Measurements from ENCODE around the gene SEPTIN8. TPM values are rescaled to one million over a fixed set of nuclear protein-coding genes. Genes with fewer than 3 reads are reported as not detected.

SEPTIN8 gene
- total RNA-seq, 4 donors from 2014 or later, result 31.9 to 44.9 (median 38.3) TPM

GRCh38 chr5:132714456-132715307 is 62.4 kb downstream of the SEPTIN8 start:
- H3K36me3 ChIP-seq, result peaks cover 0 to 20% (median 0%) of the 10 kb centered on the region in 3 donors
- H3K27me3 ChIP-seq, result no peaks in the 10 kb centered on the region
- intact Hi-C loops (cut with DNase I), result no loop called here
- no peaks in the 10 kb centered on the region for H3K4me1 ChIP-seq
- 64 to 66% methylated on average over 11 of the region's 11 CpGs for WGBS, 2 donors
- no peaks in the 10 kb centered on the region for H3K9me3 ChIP-seq
- no peak for DNase-seq
- no peak overlapping the region for H3K4me3 ChIP-seq
- H3K27ac ChIP-seq, result no peak overlapping the region
- peak in 5 of 6 experiments; percentile 14 to 54 (median 43) for TF ChIP-seq CTCF (IDR thresholded peaks at IDR 0.05)
- no peak for TF ChIP-seq POLR2A (IDR thresholded peaks at IDR 0.05)

GRCh38 chr5:132708645-132709044 is 68.4 kb downstream of the SEPTIN8 start:
- TF ChIP-seq CTCF (IDR thresholded peaks at IDR 0.05) (no peak), POLR2A (IDR thresholded peaks at IDR 0.05) (no peak)
- no peak for DNase-seq
- Histone ChIP-seq H3K27ac (no peak overlapping the region), H3K4me1 (no peaks in the 10 kb centered on the region), H3K9me3 (no peaks in the 10 kb centered on the region), H3K36me3 (peaks cover 0 to 10% (median 0%) of the 10 kb centered on the region in 3 donors), H3K27me3 (no peaks in the 10 kb centered on the region), H3K4me3 (no peak overlapping the region)
- intact Hi-C loops (cut with DNase I), result no loop called here

GRCh38 chr5:132704875-132705274 is 72.2 kb downstream of the SEPTIN8 start:
- 96 to 100% methylated on average over 1 of the region's 1 CpG for WGBS, 2 donors
- H3K9me3 ChIP-seq, result no peaks in the 10 kb centered on the region
- no peaks in the 10 kb centered on the region for H3K4me1 ChIP-seq
- no peak overlapping the region for H3K4me3 ChIP-seq
- TF ChIP-seq CTCF (IDR thresholded peaks at IDR 0.05), result no peak
- no peak for TF ChIP-seq POLR2A (IDR thresholded peaks at IDR 0.05)
- no peaks in the 10 kb centered on the region for H3K27me3 ChIP-seq
- H3K36me3 ChIP-seq, result peaks cover 0 to 35% (median 0%) of the 10 kb centered on the region in 3 donors
- no peak overlapping the region for H3K27ac ChIP-seq
- DNase-seq, result no peak
- intact Hi-C loops (cut with DNase I), result no loop called here

Other genes with a start within 250 kb of the SEPTIN8 start
- not detected for gene IL5, start 233.7 kb downstream of the SEPTIN8 start, total RNA-seq
- 10 to 100 TPM; 13.6 to 25.2 (median 20.4) TPM for gene RAD50, start 220.3 kb downstream of the SEPTIN8 start, total RNA-seq
- not detected for gene IL13, start 119.1 kb downstream of the SEPTIN8 start, total RNA-seq
- gene IL4, start 103.2 kb downstream of the SEPTIN8 start, total RNA-seq, result not detected
- 1 to 10 TPM; 2.2 to 7.6 (median 4.6) TPM for gene KIF3A, start 39.7 kb downstream of the SEPTIN8 start, total RNA-seq
- under 1 TPM in 2 of 4 donors, not detected in 2; 0.19 to 0.29 TPM for gene CCNI2, start 29.8 kb downstream of the SEPTIN8 start, total RNA-seq
- gene SOWAHA, start 36.1 kb upstream of the SEPTIN8 start, total RNA-seq, result under 1 TPM in 2 of 4 donors, not detected in 2; 0.13 to 0.45 TPM
- gene SHROOM1, start 53.4 kb upstream of the SEPTIN8 start, total RNA-seq, result 10 to 100 TPM in 1 of 4 donors, 1 to 10 TPM in 3; 2.7 to 10.7 (median 3.7) TPM
- under 1 TPM in 2 of 4 donors, not detected in 2; 0.26 to 0.40 TPM for gene GDF9, start 89.2 kb upstream of the SEPTIN8 start, total RNA-seq
- 100 to 1,000 TPM; 160 to 232 (median 193) TPM for gene UQCRQ, start 89.4 kb upstream of the SEPTIN8 start, total RNA-seq
- gene LEAP2, start 96.4 kb upstream of the SEPTIN8 start, total RNA-seq, result 1 to 10 TPM in 2 of 4 donors, under 1 TPM in 2; 0.29 to 2.3 (median 0.92) TPM
- 10 to 100 TPM; 35.1 to 69.2 (median 64.0) TPM for gene AFF4, start 186.4 kb upstream of the SEPTIN8 start, total RNA-seq
- gene ZCCHC10, start 249.3 kb upstream of the SEPTIN8 start, total RNA-seq, result 10 to 100 TPM in 3 of 4 donors, 1 to 10 TPM in 1; 7.0 to 29.7 (median 13.3) TPM